Endothelial cell of umbilical vein (primary cell): Measurements from ENCODE around the gene N4BP3. TPM values are rescaled to one million over a fixed set of nuclear protein-coding genes. Genes with fewer than 3 reads are reported as not detected.

Source experiments
- BruUV-seq: library from RNA; stranded (reverse); fragments of 400-500 nt; replicated peaks from 2 replicates; lab custom pipeline; 2021; lab: Mats Ljungman, UMichigan
- CTCF ChIA-PET: fragments of 300-600, 350-600 bp; sonication (Branson Sonifier 250); formaldehyde crosslinking; loops from one replicate; lab custom pipeline; 2021; ENCODE audit warnings: antibody characterized with exemption, inconsistent platforms; lab: Charles Lee
- POLR2A ChIA-PET: fragments of 300-600, 350-600 bp; sonication (Branson Sonifier 250); formaldehyde crosslinking; loops from one replicate; lab custom pipeline; 2021; ENCODE audit warnings: antibody characterized with exemption, inconsistent platforms; lab: Charles Lee
- DNase-seq: peaks from one replicate; pipeline ENCODE4 v3.0.0-alpha.2; 2011; ENCODE audit warnings: low read depth, low spot score
- FAIRE-seq: peaks from 2 replicates; lab custom pipeline; 2011; peaks lifted over from hg19 to GRCh38; lab: Jason Lieb, UNC
- H2AFZ ChIP-seq: 2 replicates; pipeline ENCODE4 v1.6.0; 2012; ENCODE audit warnings: low read depth, low read length, control low read depth, inconsistent platforms
- H3K27ac ChIP-seq: 2 replicates; pipeline ENCODE4 v1.5.1; 2011; ENCODE audit warnings: low read depth, mild to moderate bottlenecking, control low read depth, low read length, moderate library complexity; ENCODE audit not compliant: insufficient read depth
- H3K27me3 ChIP-seq, 2 experiments: 2 replicates each; pipeline versions ENCODE4 v1.6.0 to v1.6.1; 2011; ENCODE audit warnings: low read length in 2 of 2, mixed read lengths in 1 of 2; ENCODE audit not compliant: control insufficient read depth in 2 of 2, insufficient read depth in 2 of 2
- H3K36me3 ChIP-seq, 2 experiments: 2 replicates in 1 of 2; 3 replicates in 1 of 2; pipeline ENCODE4 v1.5.1; 2011; ENCODE audit warnings: low read length in 2 of 2, mild to moderate bottlenecking in 1 of 2, moderate library complexity in 1 of 2; ENCODE audit not compliant: control insufficient read depth in 2 of 2, insufficient read depth in 2 of 2; ENCODE audit errors: extremely low read depth in 1 of 2
- H3K4me1 ChIP-seq: 3 replicates; pipeline ENCODE4 v1.5.1; 2011; ENCODE audit warnings: mild to moderate bottlenecking, low read length; ENCODE audit not compliant: control insufficient read depth, insufficient read depth; ENCODE audit errors: extremely low read depth
- H3K4me2 ChIP-seq: 2 replicates; pipeline ENCODE4 v1.6.1; 2011; ENCODE audit warnings: low read length, control low read depth, mixed read lengths; ENCODE audit not compliant: insufficient read depth
- H3K4me3 ChIP-seq, 3 experiments: fragments of 200-600 bp in 1 of 3; sonication (generic), shearing (Covaris generic) in 1 of 3; replicated peaks in 1 of 3; 2 replicates each; pipeline ENCODE4 v1.5.1; 2011 to 2016; ENCODE audit warnings: control low read depth in 3 of 3, low read length in 3 of 3, mild to moderate bottlenecking in 2 of 3, inconsistent platforms in 1 of 3, low read depth in 1 of 3, moderate library complexity in 1 of 3; ENCODE audit not compliant: insufficient read depth in 1 of 3
- H3K79me2 ChIP-seq: 2 replicates; pipeline ENCODE4 v1.6.0; 2012; ENCODE audit warnings: low read length, inconsistent platforms; ENCODE audit not compliant: control insufficient read depth, insufficient read depth
- H3K9ac ChIP-seq: replicated peaks from 2 replicates; pipeline ENCODE3; 2011; ENCODE audit warnings: low read length, control low read depth; ENCODE audit not compliant: insufficient read depth; ENCODE audit errors: extremely low read depth
- H3K9me1 ChIP-seq: replicated peaks from 3 replicates; pipeline ENCODE4 v1.6.0; 2011; ENCODE audit warnings: mild to moderate bottlenecking, low read length; ENCODE audit not compliant: control insufficient read depth, insufficient read depth; ENCODE audit errors: extremely low read depth
- H3K9me3 ChIP-seq: replicated peaks from 2 replicates; pipeline ENCODE4 v1.5.1; 2012; ENCODE audit warnings: low read length, inconsistent platforms; ENCODE audit not compliant: control insufficient read depth, insufficient read depth
- H4K20me1 ChIP-seq: replicated peaks from 2 replicates; pipeline ENCODE3; 2011; ENCODE audit warnings: mild to moderate bottlenecking, low read length; ENCODE audit not compliant: control insufficient read depth, insufficient read depth; ENCODE audit errors: extremely low read depth
- CTCF ChIP-seq, 2 donors: IDR thresholded peaks; 1 replicate in 1 of 2; 2 replicates in 1 of 2; pipeline ENCODE4 v1.5.1; 2011; ENCODE audit warnings: low read length in 2 of 2, mild to moderate bottlenecking in 2 of 2, moderate library complexity in 2 of 2, control low read depth in 1 of 2, inconsistent platforms in 1 of 2, low read depth in 1 of 2; ENCODE audit not compliant: insufficient read depth in 1 of 2; ENCODE audit errors: extremely low read depth in 1 of 2
- EZH2 ChIP-seq: IDR thresholded peaks from 2 replicates; pipeline ENCODE4 v1.6.1; 2012; ENCODE audit warnings: borderline replicate concordance, low read depth, mild to moderate bottlenecking, moderate library complexity, low read length, inconsistent platforms; ENCODE audit not compliant: severe bottlenecking
- FOS ChIP-seq: IDR thresholded peaks from 2 replicates; pipeline ENCODE4 v1.6.1; 2011; ENCODE audit warnings: mild to moderate bottlenecking, low read length, moderate library complexity, borderline replicate concordance; ENCODE audit not compliant: insufficient read depth
- GATA2 ChIP-seq: IDR thresholded peaks from 2 replicates; pipeline ENCODE4 v1.7.0; 2011; ENCODE audit warnings: low read depth, mild to moderate bottlenecking, moderate library complexity, mixed read lengths, low read length; ENCODE audit not compliant: insufficient read length, insufficient read depth
- JUN ChIP-seq: IDR thresholded peaks from 2 replicates; pipeline ENCODE4 v1.6.1; 2011; ENCODE audit warnings: borderline replicate concordance, low read depth; ENCODE audit not compliant: insufficient read length, insufficient read depth
- MAX ChIP-seq: IDR thresholded peaks from 2 replicates; pipeline ENCODE4 v1.6.1; 2011; ENCODE audit not compliant: insufficient read depth, insufficient read length
- MYC ChIP-seq: IDR thresholded peaks from one replicate; pipeline ENCODE4 v1.6.1; 2011; ENCODE audit warnings: mild to moderate bottlenecking, low read depth, low read length
- POLR2A ChIP-seq: IDR thresholded peaks from 2 replicates; pipeline ENCODE4 v1.6.1; 2012; ENCODE audit warnings: low read depth, mild to moderate bottlenecking, control low read depth, low read length
- POLR2AphosphoS5 ChIP-seq: IDR thresholded peaks from 2 replicates; pipeline ENCODE4 v1.6.1; 2012; ENCODE audit warnings: low read depth, mild to moderate bottlenecking, control low read depth, low read length, moderate library complexity; ENCODE audit not compliant: insufficient read depth
- dilution Hi-C: fragments of 300-500 bp; cut with MboI; formaldehyde crosslinking; loops from one replicate; pipeline ENCODE4 v1.15.0; 2019; ENCODE audit warnings: low sequenced_read_pairs; ENCODE audit not compliant: extremely low pct_ligation_motif_present
- intact Hi-C: fragments of 100-400 bp; cut with micrococcal nuclease; formaldehyde crosslinking; loops from one replicate; pipeline ENCODE4 v1.10.0; 2022
- polyA plus RNA-seq, 4 experiments: library from polyadenylated mRNA; depleted of rRNA in 3 of 4; stranded (reverse) in 3 of 4; unstranded in 1 of 4; fragments of >200 nt; gene quantifications; 2 replicates each; pipeline versions ENCODE4 v1.2.1 to v1.2.3, GENCODE V29; 2011 to 2012; ENCODE audit warnings: missing spikeins in 1 of 4
- total RNA-seq: library from RNA; stranded (reverse); gene quantifications from 2 replicates; pipeline ENCODE4 v1.2.3, GENCODE V29; 2021

N4BP3 gene
- total and polyA plus RNA-seq, 2 donors (not counting 3 experiments of a cell fraction or from before 2014, with no cell fraction given) = 11.8 to 38.2 TPM

- intact Hi-C loops = loop anchor here (2.0 kb wide), 1 partner anchor 464 kb away; no protein-coding TSS in a partner anchor
- Histone ChIP-seq H3K27me3 (peaks cover 0 to 2% of the 10 kb centered on the region in 2 experiments), H4K20me1 (no peaks in the 10 kb centered on the region), H3K9me1 (no peaks in the 10 kb centered on the region), H3K4me2 (no peak overlapping the region), H3K36me3 (no peaks in the 10 kb centered on the region), H3K4me3 (no peak overlapping the region), H2AFZ (no peak overlapping the region), H3K9me3 (no peaks in the 10 kb centered on the region), H3K27ac (no peak overlapping the region), H3K79me2 (no peaks in the 10 kb centered on the region), H3K4me1 (no peaks in the 10 kb centered on the region), H3K9ac (no peak overlapping the region)
- dilution Hi-C loops = no loop called here
- no peak for TF ChIP-seq POLR2AphosphoS5
- ChIA-PET POLR2A (no interaction called here), CTCF (interaction anchor here (0.6 to 2.1 kb wide), 4 partner anchors 91 to 1632 kb away, joined by 4 to 7 read pairs (median 6); no protein-coding TSS in a partner anchor)
- DNase-seq (no peak), FAIRE-seq (no peak)
- no TSS peak for BruUV-seq
These were observed 42.2 kb upstream of the N4BP3 start for GRCh38 chr5:178071108-178071507.

- no peak overlapping the region for H2AFZ ChIP-seq
- CTCF ChIA-PET = interaction anchor here (1.2 to 2.1 kb wide), 2 partner anchors 90 to 91 kb away, joined by 3 to 7 read pairs; no protein-coding TSS in a partner anchor
- H4K20me1 ChIP-seq = no peaks in the 10 kb centered on the region
- H3K9ac ChIP-seq = no peak overlapping the region
- no peak overlapping the region for H3K4me3 ChIP-seq
- no peaks in the 10 kb centered on the region for H3K36me3 ChIP-seq
- no peaks in the 10 kb centered on the region for H3K27me3 ChIP-seq
- H3K9me3 ChIP-seq = no peaks in the 10 kb centered on the region
- H3K4me2 ChIP-seq = no peak overlapping the region
- H3K79me2 ChIP-seq = no peaks in the 10 kb centered on the region
- H3K27ac ChIP-seq = no peak overlapping the region
- DNase-seq (no peak), FAIRE-seq (no peak)
- no TSS peak for BruUV-seq
- intact Hi-C loops (no loop called here), dilution Hi-C loops (no loop called here)
- TF ChIP-seq MAX = no peak
- TF ChIP-seq GATA2 = no peak
- TF ChIP-seq FOS = no peak
- no peak for TF ChIP-seq MYC
- no peak for TF ChIP-seq CTCF (IDR thresholded peaks at IDR 0.05; ENCODE audit: extremely low read depth in 1 of 2, insufficient read depth in 1 of 2, low read depth in 1 of 2, low read length in 2 of 2)
- TF ChIP-seq JUN = no peak
- no peak for TF ChIP-seq POLR2AphosphoS5
- TF ChIP-seq EZH2 = no peak
- TF ChIP-seq POLR2A = no peak
- H3K9me1 ChIP-seq = no peaks in the 10 kb centered on the region
- POLR2A ChIA-PET = no interaction called here
- H3K4me1 ChIP-seq = no peaks in the 10 kb centered on the region
These were observed 40.6 kb upstream of the N4BP3 start for GRCh38 chr5:178072749-178073148.
